PFSK-1 (cell line): ENCODE results near the gene JPT1.

ENCODE experiments used
- POLR2AphosphoS5 ChIP-seq: IDR thresholded peaks from 2 replicates; pipeline ENCODE4 v1.6.1; 2012; ENCODE audit warnings: low read depth, mild to moderate bottlenecking, control low read depth, low read length, moderate library complexity
- SIN3A ChIP-seq: IDR thresholded peaks from 2 replicates; pipeline ENCODE4 v1.6.1; 2012; ENCODE audit warnings: mild to moderate bottlenecking, low read length, moderate library complexity, borderline replicate concordance; ENCODE audit not compliant: insufficient read depth
- TAF1 ChIP-seq: IDR thresholded peaks from 2 replicates; pipeline ENCODE4 v1.6.1; 2012; ENCODE audit warnings: low read length, control low read depth, borderline replicate concordance; ENCODE audit not compliant: insufficient read depth

- no peak for TF ChIP-seq POLR2AphosphoS5
- TF ChIP-seq TAF1: no peak
- TF ChIP-seq SIN3A: no peak
Measured at GRCh38 chr17:75086496-75087181, 67.7 kb downstream of the JPT1 start.
